Mucosa of rectum (tissue), 2 donors: Measurements from ENCODE around the gene EPHA10.
"Not testable (repeated sequence)": the region's sequence is repeated elsewhere in the genome, so short reads cannot be mapped to it uniquely, and the experiment has no call there.

Experiments used
- H3K27ac ChIP-seq, 2 donors: one replicate each; pipeline ENCODE4 v1.7.0; 2013; ENCODE audit warnings: inconsistent platforms in 2 of 2, low read depth in 2 of 2, low read length in 2 of 2
- H3K27me3 ChIP-seq, 2 donors: one replicate each; pipeline ENCODE4 v1.7.0; 2013; ENCODE audit warnings: low read length in 2 of 2; ENCODE audit not compliant: control insufficient read depth in 2 of 2, insufficient read depth in 2 of 2
- H3K36me3 ChIP-seq, 2 donors: one replicate each; pipeline ENCODE4 v1.7.0; 2013; ENCODE audit warnings: low read length in 2 of 2; ENCODE audit not compliant: control insufficient read depth in 2 of 2, insufficient read depth in 2 of 2
- H3K4me1 ChIP-seq, 2 donors: one replicate each; pipeline ENCODE4 v1.7.0; 2013; ENCODE audit warnings: low read length in 2 of 2, mild to moderate bottlenecking in 1 of 2; ENCODE audit not compliant: control insufficient read depth in 2 of 2, insufficient read depth in 2 of 2
- H3K4me3 ChIP-seq, 2 donors: one replicate each; pipeline ENCODE4 v1.7.0; 2013; ENCODE audit warnings: low read length in 2 of 2
- H3K9ac ChIP-seq, 2 donors: one replicate each; pipeline ENCODE4 v1.7.0; 2013; ENCODE audit warnings: low read length in 2 of 2, low read depth in 1 of 2, mild to moderate bottlenecking in 1 of 2
- H3K9me3 ChIP-seq, 2 donors: one replicate each; pipeline ENCODE4 v1.7.0; 2013; ENCODE audit warnings: low read length in 2 of 2; ENCODE audit not compliant: control insufficient read depth in 2 of 2
- donor health status: healthy.
- donor health status: Normal muscosa, but diverticular disease.

The EPHA10 gene

GRCh38 chr1:37692834-37693175, 72.1 kb downstream of the EPHA10 start:
- no peaks in the 10 kb centered on the region for H3K27me3 ChIP-seq
- H3K4me3 ChIP-seq, result peak overlapping the region; percentile 93 to 99
- H3K9me3 ChIP-seq, result no peaks in the 10 kb centered on the region
- H3K9ac ChIP-seq, result peak overlapping the region; percentile 70 to 83
- H3K4me1 ChIP-seq, result peaks cover 27 to 35% of the 10 kb centered on the region in 2 donors
- peak overlapping the region; percentile 48 to 61 for H3K27ac ChIP-seq
- no peaks in the 10 kb centered on the region for H3K36me3 ChIP-seq

- peaks cover 23 to 29% of the 10 kb centered on the region in 2 donors for H3K4me1 ChIP-seq
- peak within 1 kb of the TSS; percentile 95 to 99 for H3K4me3 ChIP-seq
- peaks cover 0 to 4% of the 10 kb centered on the region in 2 donors for H3K36me3 ChIP-seq
- H3K27ac ChIP-seq, result peak within 1 kb of the TSS; percentile 67 to 77
- H3K9me3 ChIP-seq, result no peaks in the 10 kb centered on the region
- H3K27me3 ChIP-seq, result no peaks in the 10 kb centered on the region
- H3K9ac ChIP-seq, result peak within 1 kb of the TSS; percentile 85 to 88
Observed at GRCh38 chr1:37692078-37692833, 72.7 kb downstream of the EPHA10 start, which contains the start of gene CDCA8. CDCA8 (plus strand) TSS chr1:37692516; CDS start chr1:37692691, 175 bp downstream.

- peak overlapping the region; percentile 67 to 77 for H3K27ac ChIP-seq
- peak overlapping the region; percentile 85 to 88 for H3K9ac ChIP-seq
- peak overlapping the region; percentile 95 to 99 for H3K4me3 ChIP-seq
- H3K27me3 ChIP-seq, result no peaks in the 10 kb centered on the region
- peaks cover 23 to 25% of the 10 kb centered on the region in 2 donors for H3K4me1 ChIP-seq
- no peaks in the 10 kb centered on the region for H3K9me3 ChIP-seq
- peaks cover 0 to 5% of the 10 kb centered on the region in 2 donors for H3K36me3 ChIP-seq
Observed at GRCh38 chr1:37691497-37692077, 73.3 kb downstream of the EPHA10 start.

DNA sequence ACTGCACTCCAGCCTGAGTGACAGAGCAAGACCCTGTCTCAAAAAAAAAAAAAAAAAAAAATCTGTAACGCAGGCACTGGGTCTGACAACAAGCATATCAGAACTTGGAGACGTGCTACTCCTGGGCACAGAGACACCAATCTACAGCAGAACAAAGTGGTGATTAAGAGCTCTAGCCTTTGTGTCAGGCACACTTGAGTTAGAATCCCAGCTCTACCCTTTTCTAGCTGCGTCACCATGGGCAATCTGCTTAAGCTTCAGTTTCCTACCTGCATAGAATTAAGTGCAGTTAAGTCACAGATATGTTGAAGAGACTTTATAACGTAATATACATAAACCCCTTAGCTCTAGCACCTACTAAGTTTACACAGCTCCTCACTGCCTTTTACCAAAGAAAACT, 76.0 kb downstream of the EPHA10 start:
- Histone ChIP-seq H3K36me3 (peaks cover 13 to 24% of the 10 kb centered on the region in 2 donors), H3K4me3 (peak overlapping the region in 1 of 2 donors; percentile 95), H3K9ac (peak overlapping the region in 1 of 2 donors; percentile 88)

GRCh38 chr1:37687764-37688163, 77.2 kb downstream of the EPHA10 start:
- Histone ChIP-seq H3K36me3 (peaks cover 25 to 35% of the 10 kb centered on the region in 2 donors), H3K4me1 (peaks cover 22 to 23% of the 10 kb centered on the region in 2 donors)
- not testable (repeated sequence) for H3K4me3 ChIP-seq, H3K27me3 ChIP-seq, H3K9me3 ChIP-seq, H3K9ac ChIP-seq, H3K27ac ChIP-seq

More for the DNA sequence above, 76.0 kb downstream of the EPHA10 start:
- peaks cover 22 to 23% of the 10 kb centered on the region in 2 donors for H3K4me1 ChIP-seq
- no peak overlapping the region for H3K27ac ChIP-seq
- H3K27me3 ChIP-seq, result no peaks in the 10 kb centered on the region
- H3K9me3 ChIP-seq, result no peaks in the 10 kb centered on the region

DNA sequence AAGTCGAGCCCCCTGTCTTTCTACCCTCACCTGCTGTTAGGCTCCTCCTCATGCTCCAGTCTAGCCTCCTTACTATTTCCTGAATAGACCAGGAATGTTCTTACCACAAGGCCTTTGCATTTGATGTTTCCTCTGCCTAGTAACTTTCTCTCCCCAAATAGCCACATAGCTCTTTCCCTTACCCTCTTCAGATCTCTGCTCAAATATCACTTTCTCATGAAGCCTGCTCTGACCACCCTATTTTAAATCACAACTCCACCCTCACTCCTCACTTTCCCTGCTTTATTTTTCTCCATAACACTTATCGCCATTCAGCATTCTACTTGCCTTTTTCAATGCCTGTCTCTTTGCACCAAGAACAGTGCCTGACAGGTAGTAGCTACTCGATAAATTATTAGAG, 79.2 kb downstream of the EPHA10 start:
- no peaks in the 10 kb centered on the region for H3K9me3 ChIP-seq
- H3K27ac ChIP-seq, result no peak overlapping the region
- peaks cover 10 to 13% of the 10 kb centered on the region in 2 donors for H3K4me1 ChIP-seq
- H3K9ac ChIP-seq, result no peak overlapping the region
- no peaks in the 10 kb centered on the region for H3K27me3 ChIP-seq
- H3K36me3 ChIP-seq, result peaks cover 27 to 40% of the 10 kb centered on the region in 2 donors
- no peak overlapping the region for H3K4me3 ChIP-seq

GRCh38 chr1:37684182-37684581, 80.7 kb downstream of the EPHA10 start:
- not testable (repeated sequence) for H3K9ac ChIP-seq, H3K27me3 ChIP-seq, H3K27ac ChIP-seq, H3K4me3 ChIP-seq, H3K4me1 ChIP-seq, H3K9me3 ChIP-seq
- H3K36me3 ChIP-seq, result peaks cover 27 to 40% of the 10 kb centered on the region in 2 donors

DNA sequence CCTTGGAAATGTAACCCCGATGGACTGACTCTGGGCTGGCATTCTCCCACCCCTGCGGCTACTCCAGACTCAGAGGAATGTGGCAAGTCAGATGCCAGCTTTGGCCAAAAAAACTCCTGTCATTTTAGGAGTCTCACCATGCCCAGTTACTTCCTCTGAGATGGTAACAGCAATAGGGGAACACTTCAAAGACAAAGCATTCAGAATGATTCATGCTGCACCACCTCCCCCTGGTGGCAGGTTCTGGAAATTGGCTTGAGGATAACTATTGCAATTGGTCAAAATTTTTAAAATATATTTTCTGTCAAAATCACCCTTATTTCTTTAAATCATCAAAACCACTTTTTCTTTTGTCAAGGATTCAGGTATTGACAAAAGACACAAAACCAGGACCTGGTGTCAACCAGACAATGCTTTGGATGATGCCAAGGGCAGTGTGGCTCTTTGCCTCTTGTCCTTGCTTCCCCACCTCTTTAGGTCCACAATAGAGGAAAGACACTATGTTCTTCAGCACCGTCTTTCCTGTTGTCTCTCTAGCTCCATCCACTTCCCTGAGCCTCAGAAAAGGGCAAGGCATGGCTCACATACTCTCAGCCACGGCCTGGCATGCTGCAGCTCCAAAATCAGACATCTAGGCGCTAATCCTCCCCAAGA, 82.5 kb downstream of the EPHA10 start:
- Histone ChIP-seq H3K36me3 (peaks cover 27 to 38% of the 10 kb centered on the region in 2 donors), H3K27ac (no peak overlapping the region), H3K4me3 (no peak overlapping the region), H3K27me3 (no peaks in the 10 kb centered on the region), H3K9ac (no peak overlapping the region), H3K9me3 (no peaks in the 10 kb centered on the region), H3K4me1 (no peaks in the 10 kb centered on the region)

GRCh38 chr1:37680933-37681332, 84.0 kb downstream of the EPHA10 start:
- Histone ChIP-seq H3K9ac (no peak overlapping the region), H3K4me1 (peaks cover 7 to 8% of the 10 kb centered on the region in 2 donors), H3K36me3 (peaks cover 22 to 28% of the 10 kb centered on the region in 2 donors), H3K27ac (no peak overlapping the region), H3K4me3 (no peak overlapping the region), H3K27me3 (peaks cover 0 to 3% of the 10 kb centered on the region in 2 donors), H3K9me3 (no peaks in the 10 kb centered on the region)

DNA sequence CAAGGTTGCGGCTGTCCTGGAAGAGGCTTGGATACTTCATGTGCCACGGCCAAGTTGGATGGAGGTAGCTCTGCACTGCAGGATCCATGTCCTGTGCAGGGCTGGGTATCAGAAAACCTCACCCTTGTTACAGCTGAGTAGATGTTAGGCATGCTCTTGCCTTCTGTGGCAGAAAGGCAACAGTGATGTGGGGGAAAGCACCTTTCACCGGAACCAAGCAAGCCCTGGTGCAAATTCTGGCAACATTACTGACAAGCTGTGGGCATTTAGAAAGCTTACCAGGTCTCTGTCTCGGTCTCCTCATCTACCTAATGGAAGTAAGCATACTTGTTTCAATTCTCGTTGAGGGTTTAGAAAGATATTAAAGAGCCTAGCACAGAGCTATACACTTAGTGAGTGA, 87.1 kb downstream of the EPHA10 start:
- H3K4me3 ChIP-seq, result no peak overlapping the region
- no peak overlapping the region for H3K9ac ChIP-seq
- H3K4me1 ChIP-seq, result peaks cover 12% of the 10 kb centered on the region in 2 donors
- peaks cover 0 to 3% of the 10 kb centered on the region in 2 donors for H3K27me3 ChIP-seq
- H3K9me3 ChIP-seq, result no peaks in the 10 kb centered on the region
- no peak overlapping the region for H3K27ac ChIP-seq
- H3K36me3 ChIP-seq, result peaks cover 2 to 6% of the 10 kb centered on the region in 2 donors
